GM12872 (cell line): ENCODE data around the gene ANKRD13C.

Experiments
- CTCF ChIP-seq: IDR thresholded peaks from 3 replicates; pipeline ENCODE4 v1.5.1; 2011; ENCODE audit warnings: low read depth, mild to moderate bottlenecking, low read length, moderate library complexity; ENCODE audit not compliant: insufficient read depth

ANKRD13C gene

GRCh38 chr1:70221238-70222121 is 133.0 kb downstream of the ANKRD13C start, which contains the start of gene SRSF11:
SRSF11 (plus strand) TSS chr1:70221380; CDS start chr1:70221637, 257 bp downstream.
- 0 out of 3 replicates have a peak, but pooled peaks have one; percentile 23 for TF ChIP-seq CTCF

- no peak for TF ChIP-seq CTCF
These were observed 133.8 kb downstream of the ANKRD13C start for GRCh38 chr1:70220517-70221237.

GRCh38 chr1:70220015-70220414 is 134.5 kb downstream of the ANKRD13C start:
- no peak for TF ChIP-seq CTCF

GRCh38 chr1:70211541-70211940 is 143.0 kb downstream of the ANKRD13C start:
- TF ChIP-seq CTCF, result no peak

- no peak for TF ChIP-seq CTCF
These were observed 143.7 kb downstream of the ANKRD13C start for GRCh38 chr1:70210820-70211219.
